PC-3 (cell line): ENCODE results near the gene FAM118B. TPM values are rescaled to one million over a fixed set of nuclear protein-coding genes. Genes with fewer than 3 reads are reported as not detected.

ENCODE experiments used
- ATAC-seq: fragments of 200-7000 bp; cut with Tn5 transposase; 2 replicates; pipeline ENCODE4 v1.9.1; 2020; ENCODE audit warnings: mild to moderate bottlenecking, moderate library complexity
- BruUV-seq: library from RNA; stranded (reverse); fragments of 400-500 nt; replicated peaks from 2 replicates; lab custom pipeline; 2021; lab: Mats Ljungman, UMichigan
- CTCF ChIA-PET: fragments of 300-600 bp; sonication (Branson Sonifier 250); formaldehyde crosslinking; loops from one replicate; lab custom pipeline; 2022; ENCODE audit warnings: antibody characterized with exemption; lab: Charles Lee
- POLR2A ChIA-PET: fragments of 300-600 bp; sonication (Branson Sonifier 250); formaldehyde crosslinking; loops from one replicate; lab custom pipeline; 2022; ENCODE audit warnings: antibody characterized with exemption; ENCODE audit not compliant: unreplicated experiment; lab: Charles Lee
- DNase-seq: peaks from one replicate; pipeline ENCODE4 v3.0.0-alpha.2; 2015
- H2AFZ ChIP-seq: fragments of 300-600 bp; sonication (generic); 2 replicates; pipeline ENCODE4 v1.6.0; 2016; ENCODE audit warnings: antibody characterized with exemption, low read length
- H3F3A ChIP-seq: fragments of 300-600 bp; sonication (generic); one replicate; pipeline ENCODE4 v1.6.0; 2017; ENCODE audit warnings: antibody characterized with exemption, low read length, control low read depth, mild to moderate bottlenecking; ENCODE audit not compliant: unreplicated experiment
- H3K27ac ChIP-seq: fragments of 300-600 bp; sonication (generic); 2 replicates; pipeline ENCODE4 v1.5.1; 2016; ENCODE audit warnings: mild to moderate bottlenecking, low read length
- H3K27me3 ChIP-seq: fragments of 300-600 bp; sonication (generic); 2 replicates; pipeline ENCODE4 v1.6.1; 2016; ENCODE audit warnings: low read length, mixed read lengths
- H3K36me3 ChIP-seq: fragments of 300-600 bp; sonication (generic); 2 replicates; pipeline ENCODE4 v1.6.1; 2016; ENCODE audit warnings: low read depth, mixed run types, low read length, mixed read lengths
- H3K4me1 ChIP-seq: fragments of 300-600 bp; sonication (generic); 2 replicates; pipeline ENCODE4 v1.5.1; 2016; ENCODE audit warnings: low read length; ENCODE audit not compliant: insufficient read depth
- H3K4me2 ChIP-seq: fragments of 300-600 bp; sonication (generic); 2 replicates; pipeline ENCODE4 v1.6.0; 2016; ENCODE audit warnings: low read length
- H3K4me3 ChIP-seq: fragments of 300-600 bp; sonication (generic); 2 replicates; pipeline ENCODE4 v1.5.1; 2016; ENCODE audit warnings: mild to moderate bottlenecking, low read length, mixed read lengths
- H3K79me2 ChIP-seq: fragments of 300-600 bp; sonication (generic); 2 replicates; pipeline ENCODE4 v1.6.1; 2017; ENCODE audit warnings: low read length, mixed read lengths
- H3K9ac ChIP-seq: fragments of 300-600 bp; sonication (generic); 2 replicates; pipeline ENCODE4 v1.6.0; 2016; ENCODE audit warnings: mild to moderate bottlenecking, low read length
- H3K9me2 ChIP-seq: fragments of 300-600 bp; sonication (generic); replicated peaks from 2 replicates; pipeline ENCODE4 v1.6.1; 2016; ENCODE audit warnings: mixed run types, low read length, mixed read lengths
- H3K9me3 ChIP-seq: fragments of 300-600 bp; sonication (generic); 2 replicates; pipeline ENCODE4 v1.6.1; 2016; ENCODE audit warnings: low read length, mixed read lengths
- H4K20me1 ChIP-seq: fragments of 300-600 bp; sonication (generic); 2 replicates; pipeline ENCODE4 v1.6.1; 2016; ENCODE audit warnings: low read length, mixed read lengths
- EZH2 ChIP-seq: fragments of 300-600 bp; sonication (generic); IDR thresholded peaks from one replicate; pipeline ENCODE4 v1.6.1; 2017; ENCODE audit warnings: antibody characterized with exemption, mild to moderate bottlenecking, low read length; ENCODE audit not compliant: unreplicated experiment
- EZH2phosphoT487 ChIP-seq: fragments of 300-600 bp; sonication (generic); IDR thresholded peaks from 2 replicates; pipeline ENCODE4 v1.6.1; 2018; ENCODE audit warnings: mild to moderate bottlenecking, antibody characterized with exemption, low read length, borderline replicate concordance
- intact Hi-C: fragments of 100-400 bp; cut with micrococcal nuclease; formaldehyde crosslinking; loops from 2 replicates; pipeline ENCODE4 v1.9.0; 2023
- total RNA-seq: library from RNA; depleted of rRNA; stranded (reverse); fragments of >200 nt; gene quantifications from 2 replicates; pipeline ENCODE4 v1.2.3, GENCODE V29; 2014
- TF ChIP-seq, protein P1 (sequence below): fragments of 300-600 bp; sonication (generic); conservative IDR thresholded peaks from 2 replicates; pipeline ENCODE4 v1.5.1; 2017; ENCODE audit warnings: antibody characterized with exemption, low read depth, mild to moderate bottlenecking, low read length

Gene FAM118B
- total RNA-seq, 1 experiment from 2014 or later = 24.3 TPM

DNA sequence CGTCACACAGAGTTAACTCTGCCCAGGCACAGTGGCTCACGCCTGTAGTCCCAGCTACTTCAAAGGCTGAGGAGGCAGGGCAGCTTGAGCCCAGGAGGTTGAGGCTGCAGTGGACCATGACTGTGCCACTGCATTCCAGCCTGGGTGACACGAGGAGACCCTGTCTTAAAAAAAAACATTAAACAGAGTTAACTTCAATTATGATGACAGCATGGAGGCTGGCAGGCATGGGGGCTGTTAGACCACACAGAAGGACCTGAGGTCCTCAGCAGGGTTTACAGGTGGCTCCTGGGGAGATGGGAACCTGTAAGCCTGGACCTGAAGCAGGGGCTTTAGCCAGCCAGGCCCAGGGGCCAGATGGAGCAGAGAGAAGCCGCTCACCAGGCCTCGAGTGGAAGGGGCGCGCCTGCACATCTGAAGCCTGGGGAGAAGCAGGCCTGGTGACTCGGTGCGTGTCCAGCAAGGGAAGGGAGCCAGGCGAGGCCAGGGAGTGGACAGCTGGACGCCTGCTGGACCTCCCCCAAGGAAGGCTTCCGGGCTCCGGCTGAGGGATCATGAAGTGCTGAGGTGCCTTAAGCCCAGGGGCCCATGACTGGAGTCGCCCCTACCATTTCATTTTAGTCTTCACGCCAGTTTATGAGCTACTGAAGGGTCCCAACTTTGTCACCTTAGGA lies 25.4 kb upstream of the FAM118B start:
- no peaks in the 10 kb centered on the region for H3K27me3 ChIP-seq
- H3K4me1 ChIP-seq = no peaks in the 10 kb centered on the region
- POLR2A ChIA-PET = no interaction called here
- intact Hi-C loops = no loop called here
- H3K27ac ChIP-seq = no peak overlapping the region
- ATAC-seq (no peak), DNase-seq (no peak)
- CTCF ChIA-PET = no interaction called here
- no peaks in the 10 kb centered on the region for H3K9me3 ChIP-seq
- no peak overlapping the region for H3K4me3 ChIP-seq
- no peaks in the 10 kb centered on the region for H3F3A ChIP-seq
- H4K20me1 ChIP-seq = no peaks in the 10 kb centered on the region
- no peak overlapping the region for H3K4me2 ChIP-seq
- peaks cover 8% of the 10 kb centered on the region for H3K36me3 ChIP-seq
- BruUV-seq = no TSS peak
- H3K9me2 ChIP-seq = no peaks in the 10 kb centered on the region
- H3K9ac ChIP-seq = no peak overlapping the region
- H2AFZ ChIP-seq = no peak overlapping the region
- H3K79me2 ChIP-seq = no peaks in the 10 kb centered on the region
- TF ChIP-seq, protein P1, sequence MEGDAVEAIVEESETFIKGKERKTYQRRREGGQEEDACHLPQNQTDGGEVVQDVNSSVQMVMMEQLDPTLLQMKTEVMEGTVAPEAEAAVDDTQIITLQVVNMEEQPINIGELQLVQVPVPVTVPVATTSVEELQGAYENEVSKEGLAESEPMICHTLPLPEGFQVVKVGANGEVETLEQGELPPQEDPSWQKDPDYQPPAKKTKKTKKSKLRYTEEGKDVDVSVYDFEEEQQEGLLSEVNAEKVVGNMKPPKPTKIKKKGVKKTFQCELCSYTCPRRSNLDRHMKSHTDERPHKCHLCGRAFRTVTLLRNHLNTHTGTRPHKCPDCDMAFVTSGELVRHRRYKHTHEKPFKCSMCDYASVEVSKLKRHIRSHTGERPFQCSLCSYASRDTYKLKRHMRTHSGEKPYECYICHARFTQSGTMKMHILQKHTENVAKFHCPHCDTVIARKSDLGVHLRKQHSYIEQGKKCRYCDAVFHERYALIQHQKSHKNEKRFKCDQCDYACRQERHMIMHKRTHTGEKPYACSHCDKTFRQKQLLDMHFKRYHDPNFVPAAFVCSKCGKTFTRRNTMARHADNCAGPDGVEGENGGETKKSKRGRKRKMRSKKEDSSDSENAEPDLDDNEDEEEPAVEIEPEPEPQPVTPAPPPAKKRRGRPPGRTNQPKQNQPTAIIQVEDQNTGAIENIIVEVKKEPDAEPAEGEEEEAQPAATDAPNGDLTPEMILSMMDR = no peak
- TF ChIP-seq EZH2 = no peak
- no peak for TF ChIP-seq EZH2phosphoT487

DNA sequence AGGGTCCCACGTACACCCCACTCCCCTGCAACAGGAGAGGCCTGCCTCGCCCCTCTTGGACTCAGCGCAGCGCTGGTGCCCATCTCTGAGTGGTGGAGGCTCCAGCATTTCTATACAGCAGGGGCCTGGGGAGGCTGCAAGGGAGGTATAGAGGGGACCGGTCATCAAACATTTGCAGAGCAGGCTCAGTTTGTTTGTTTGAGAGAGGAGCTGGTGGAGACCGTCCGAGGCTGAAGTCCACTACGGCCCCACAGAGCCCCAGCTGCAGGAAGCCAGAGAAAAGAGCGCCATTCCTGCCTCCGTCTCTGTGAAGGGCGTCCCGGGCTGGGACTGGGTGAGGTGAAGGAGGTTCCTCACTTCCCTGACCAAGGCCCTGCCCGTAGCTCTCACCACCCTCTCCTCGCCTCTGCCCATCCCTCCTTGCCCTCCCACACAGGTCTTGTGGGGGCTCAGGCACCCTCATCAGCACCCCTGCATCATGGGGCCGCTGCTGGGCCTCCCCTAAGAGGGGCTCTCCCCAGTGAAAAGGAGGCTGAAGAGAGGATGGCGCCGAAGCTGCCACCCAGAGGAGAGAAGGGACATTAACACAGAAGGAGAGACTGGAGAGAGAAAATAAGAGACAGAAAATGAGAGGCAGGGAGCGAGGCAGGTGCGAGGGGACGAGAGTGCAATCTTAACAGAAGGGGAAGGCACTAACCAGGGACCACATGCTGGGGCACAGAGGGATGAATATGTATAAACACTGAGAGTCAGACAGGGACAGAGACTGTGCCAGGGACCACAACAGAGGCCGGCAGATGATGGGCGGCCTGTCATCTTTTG lies 24.7 kb upstream of the FAM118B start:
- Histone ChIP-seq H4K20me1 (no peaks in the 10 kb centered on the region), H3K4me2 (no peak overlapping the region), H3K4me1 (no peaks in the 10 kb centered on the region), H3K27me3 (no peaks in the 10 kb centered on the region), H3K9me3 (no peaks in the 10 kb centered on the region), H3K9ac (no peak overlapping the region), H3K36me3 (peaks cover 15% of the 10 kb centered on the region), H3K9me2 (no peaks in the 10 kb centered on the region), H2AFZ (no peak overlapping the region), H3K79me2 (no peaks in the 10 kb centered on the region), H3K4me3 (no peak overlapping the region), H3K27ac (no peak overlapping the region), H3F3A (no peaks in the 10 kb centered on the region)
- ChIA-PET POLR2A (no interaction called here), CTCF (no interaction called here)
- DNase-seq = no peak
- TF ChIP-seq, protein P1 = peak; percentile 48
- TF ChIP-seq EZH2 = no peak
- no peak for TF ChIP-seq EZH2phosphoT487
- no TSS peak for BruUV-seq
- intact Hi-C loops = no loop called here
- ATAC-seq = 0 out of 2 replicates have a peak, but pooled peaks have one; percentile 17
